Naive thymus-derived CD4-positive, alpha-beta T cell (primary cell): ENCODE data around the gene COL6A5. TPM values are rescaled to one million over a fixed set of nuclear protein-coding genes. Genes with fewer than 3 reads are reported as not detected.

Source experiments
- ATAC-seq: fragments of 150-1000 bp; cut with Tn5 transposase; 2 replicates; pipeline ENCODE4 v1.10.0; 2021; ENCODE audit warnings: mild to moderate bottlenecking, moderate library complexity
- CTCF ChIA-PET: fragments of 350-600 bp; sonication (Branson Sonifier 250); formaldehyde crosslinking; loops from one replicate; lab custom pipeline; 2021; ENCODE audit warnings: antibody characterized with exemption; lab: Charles Lee
- POLR2A ChIA-PET: fragments of 350-600 bp; sonication (Branson Sonifier 250); formaldehyde crosslinking; loops from one replicate; lab custom pipeline; 2021; ENCODE audit warnings: antibody characterized with exemption, inconsistent platforms; lab: Charles Lee
- DNase-seq, 9 donors: peaks; one replicate each; pipeline versions ENCODE4 v3.0.0 to v3.0.0-alpha.2; 2020 to 2022; ENCODE audit warnings: mixed read lengths in 1 of 9
- H3K27ac ChIP-seq: one replicate; pipeline ENCODE4 v1.7.0; 2013; ENCODE audit warnings: mild to moderate bottlenecking, low read depth, low read length, moderate library complexity
- H3K27me3 ChIP-seq, 2 donors: one replicate each; pipeline ENCODE4 v1.7.0; 2013; ENCODE audit warnings: low read length in 2 of 2, mild to moderate bottlenecking in 2 of 2, moderate library complexity in 2 of 2; ENCODE audit not compliant: control insufficient read depth in 2 of 2, insufficient read depth in 2 of 2
- H3K36me3 ChIP-seq, 3 experiments: 1 replicate in 2 of 3; 2 replicates in 1 of 3; pipeline ENCODE4 v1.7.0; 2013; ENCODE audit warnings: low read length in 3 of 3, mild to moderate bottlenecking in 3 of 3, moderate library complexity in 1 of 3; ENCODE audit not compliant: insufficient read depth in 3 of 3, control insufficient read depth in 2 of 3
- H3K4me1 ChIP-seq, 2 donors: one replicate each; pipeline ENCODE4 v1.7.0; 2013; ENCODE audit warnings: low read length in 2 of 2, mild to moderate bottlenecking in 2 of 2, moderate library complexity in 1 of 2; ENCODE audit not compliant: control insufficient read depth in 2 of 2, insufficient read depth in 2 of 2
- H3K4me3 ChIP-seq: 2 replicates; pipeline ENCODE4 v1.7.0; 2013; ENCODE audit warnings: mild to moderate bottlenecking, low read length
- H3K9me3 ChIP-seq, 3 experiments: 1 replicate in 2 of 3; 2 replicates in 1 of 3; pipeline ENCODE4 v1.7.0; 2013; ENCODE audit warnings: low read length in 3 of 3; ENCODE audit not compliant: control insufficient read depth in 2 of 3
- H3K27ac Mint-ChIP-seq, 9 donors: one replicate each; pipeline ENCODE4 v1.8.0; 2020 to 2022; ENCODE audit warnings: mixed read lengths in 9 of 9, mild to moderate bottlenecking in 8 of 9, moderate library complexity in 5 of 9, inconsistent platforms in 2 of 9
- H3K27me3 Mint-ChIP-seq, 5 donors: one replicate each; pipeline ENCODE4 v1.8.0; 2021 to 2022; ENCODE audit warnings: mixed read lengths in 5 of 5, mild to moderate bottlenecking in 1 of 5
- H3K36me3 Mint-ChIP-seq, 5 donors: one replicate each; pipeline ENCODE4 v1.8.0; 2020 to 2022; ENCODE audit warnings: mixed read lengths in 5 of 5, mild to moderate bottlenecking in 3 of 5, inconsistent platforms in 1 of 5
- H3K4me1 Mint-ChIP-seq, 7 donors: one replicate each; pipeline ENCODE4 v1.8.0; 2020 to 2022; ENCODE audit warnings: mixed read lengths in 7 of 7, mild to moderate bottlenecking in 3 of 7, inconsistent platforms in 1 of 7
- H3K4me3 Mint-ChIP-seq, 10 donors: one replicate each; pipeline ENCODE4 v1.8.0; 2020 to 2022; ENCODE audit warnings: mild to moderate bottlenecking in 10 of 10, mixed read lengths in 10 of 10, moderate library complexity in 6 of 10, inconsistent platforms in 2 of 10
- H3K9me3 Mint-ChIP-seq, 11 donors: one replicate each; pipeline ENCODE4 v1.8.0; 2020 to 2022; ENCODE audit warnings: mixed read lengths in 11 of 11, mild to moderate bottlenecking in 4 of 11, inconsistent platforms in 1 of 11, moderate library complexity in 1 of 11
- intact Hi-C, 2 donors: fragments of 100-400 bp; cut with micrococcal nuclease; formaldehyde crosslinking; loops; one replicate each; pipeline ENCODE4 v1.15.1; 2023
- polyA plus RNA-seq, 2 donors: library from polyadenylated mRNA; unstranded; fragments of 300-500 nt; fragmentation: Illumina TruSeq; gene quantifications; one replicate each; pipeline ENCODE4 v1.2.3, GENCODE V29; 2021
- total RNA-seq, 6 experiments: library from RNA in 5 of 6; stranded (reverse) in 5 of 6; gene quantifications; 1 replicate in 5 of 6; 2 replicates in 1 of 6; pipeline ENCODE4 v1.2.3 and lab custom pipeline; 2021 to 2026

Gene COL6A5
- total and polyA plus RNA-seq, 7 experiments from 2014 or later = 0.05 TPM; not detected in 6

- intact Hi-C loops = no loop called here
- Histone ChIP-seq H3K36me3 (no peaks in the 10 kb centered on the region), H3K4me1 (no peaks in the 10 kb centered on the region), H3K27ac (no peak overlapping the region), H3K4me3 (no peak overlapping the region), H3K27me3 (no peaks in the 10 kb centered on the region), H3K9me3 (no peaks in the 10 kb centered on the region)
- CTCF ChIA-PET = no interaction called here
- no peak overlapping the region for H3K4me3 Mint-ChIP-seq
- POLR2A ChIA-PET = no interaction called here
- no peaks in the 10 kb centered on the region for H3K4me1 Mint-ChIP-seq
- H3K36me3 Mint-ChIP-seq = no peaks in the 10 kb centered on the region
- ATAC-seq (no peak), DNase-seq (no peak)
- H3K27ac Mint-ChIP-seq = no peak overlapping the region
- peaks cover 0 to 33% (median 16%) of the 10 kb centered on the region in 5 donors for H3K27me3 Mint-ChIP-seq
- H3K9me3 Mint-ChIP-seq = peaks cover 0 to 7% (median 0%) of the 10 kb centered on the region in 11 donors
Measured at GRCh38 chr3:130374033-130374432, 28.6 kb downstream of the COL6A5 start.

GRCh38 chr3:130374908-130375307 is 29.4 kb downstream of the COL6A5 start:
- Histone ChIP-seq H3K9me3 (no peaks in the 10 kb centered on the region), H3K27me3 (no peaks in the 10 kb centered on the region), H3K27ac (no peak overlapping the region), H3K4me1 (no peaks in the 10 kb centered on the region), H3K36me3 (no peaks in the 10 kb centered on the region), H3K4me3 (no peak overlapping the region)
- ChIA-PET POLR2A (no interaction called here), CTCF (no interaction called here)
- H3K27me3 Mint-ChIP-seq = peaks cover 0 to 30% (median 9%) of the 10 kb centered on the region in 5 donors
- intact Hi-C loops = no loop called here
- H3K4me1 Mint-ChIP-seq = no peaks in the 10 kb centered on the region
- ATAC-seq (no peak), DNase-seq (no peak)
- no peaks in the 10 kb centered on the region for H3K36me3 Mint-ChIP-seq
- H3K27ac Mint-ChIP-seq = no peak overlapping the region
- no peak overlapping the region for H3K4me3 Mint-ChIP-seq
- H3K9me3 Mint-ChIP-seq = peaks cover 0 to 7% (median 0%) of the 10 kb centered on the region in 11 donors

- CTCF ChIA-PET = no interaction called here
- Histone ChIP-seq H3K9me3 (no peaks in the 10 kb centered on the region), H3K27me3 (no peaks in the 10 kb centered on the region), H3K4me3 (no peak overlapping the region), H3K4me1 (no peaks in the 10 kb centered on the region), H3K27ac (no peak overlapping the region), H3K36me3 (no peaks in the 10 kb centered on the region)
- no peak for DNase-seq
- POLR2A ChIA-PET = no interaction called here
- Mint-ChIP-seq H3K27ac (no peak overlapping the region), H3K4me3 (no peak overlapping the region), H3K4me1 (no peaks in the 10 kb centered on the region), H3K27me3 (peaks cover 0 to 16% (median 5%) of the 10 kb centered on the region in 5 donors), H3K36me3 (no peaks in the 10 kb centered on the region), H3K9me3 (peaks cover 0 to 7% (median 0%) of the 10 kb centered on the region in 11 donors)
- no peak for ATAC-seq
- intact Hi-C loops = no loop called here
Measured at GRCh38 chr3:130377960-130378676, 32.6 kb downstream of the COL6A5 start.

- H3K36me3 ChIP-seq = no peaks in the 10 kb centered on the region
- H3K4me3 ChIP-seq = no peak overlapping the region
- no peaks in the 10 kb centered on the region for H3K9me3 ChIP-seq
- no peak overlapping the region for H3K27ac ChIP-seq
- no peak overlapping the region for H3K27ac Mint-ChIP-seq
- H3K4me1 ChIP-seq = no peaks in the 10 kb centered on the region
- intact Hi-C loops = no loop called here
- CTCF ChIA-PET = no interaction called here
- peaks cover 0 to 16% (median 5%) of the 10 kb centered on the region in 5 donors for H3K27me3 Mint-ChIP-seq
- no peaks in the 10 kb centered on the region for H3K36me3 Mint-ChIP-seq
- ATAC-seq (no peak), DNase-seq (no peak)
- H3K4me1 Mint-ChIP-seq = no peaks in the 10 kb centered on the region
- no peaks in the 10 kb centered on the region for H3K27me3 ChIP-seq
- POLR2A ChIA-PET = no interaction called here
- H3K9me3 Mint-ChIP-seq = peaks cover 0 to 7% (median 0%) of the 10 kb centered on the region in 11 donors
- no peak overlapping the region for H3K4me3 Mint-ChIP-seq
Measured at GRCh38 chr3:130378677-130379191, 33.3 kb downstream of the COL6A5 start.

- Mint-ChIP-seq H3K36me3 (no peaks in the 10 kb centered on the region), H3K27me3 (peaks cover 0 to 19% (median 9%) of the 10 kb centered on the region in 5 donors), H3K4me1 (no peaks in the 10 kb centered on the region), H3K27ac (no peak overlapping the region), H3K9me3 (peaks cover 0 to 7% (median 0%) of the 10 kb centered on the region in 11 donors), H3K4me3 (no peak overlapping the region)
- ChIA-PET CTCF (no interaction called here), POLR2A (no interaction called here)
- H3K4me3 ChIP-seq = no peak overlapping the region
- ATAC-seq (no peak), DNase-seq (no peak)
- no peaks in the 10 kb centered on the region for H3K4me1 ChIP-seq
- intact Hi-C loops = no loop called here
- no peaks in the 10 kb centered on the region for H3K36me3 ChIP-seq
- H3K9me3 ChIP-seq = no peaks in the 10 kb centered on the region
- H3K27me3 ChIP-seq = no peaks in the 10 kb centered on the region
- H3K27ac ChIP-seq = no peak overlapping the region
Measured at GRCh38 chr3:130379274-130379673, 33.8 kb downstream of the COL6A5 start.

- no peaks in the 10 kb centered on the region for H3K36me3 ChIP-seq
- no peak for DNase-seq
- no peaks in the 10 kb centered on the region for H3K27me3 ChIP-seq
- Mint-ChIP-seq H3K4me3 (no peak overlapping the region), H3K36me3 (no peaks in the 10 kb centered on the region), H3K27ac (no peak overlapping the region), H3K9me3 (peaks cover 0 to 6% (median 0%) of the 10 kb centered on the region in 11 donors), H3K27me3 (peaks cover 0 to 24% (median 17%) of the 10 kb centered on the region in 5 donors), H3K4me1 (no peaks in the 10 kb centered on the region)
- H3K4me3 ChIP-seq = no peak overlapping the region
- ATAC-seq = no peak
- POLR2A ChIA-PET = no interaction called here
- no peaks in the 10 kb centered on the region for H3K4me1 ChIP-seq
- CTCF ChIA-PET = no interaction called here
- no peak overlapping the region for H3K27ac ChIP-seq
- intact Hi-C loops = no loop called here
- H3K9me3 ChIP-seq = no peaks in the 10 kb centered on the region
Measured at GRCh38 chr3:130380398-130380797, 34.9 kb downstream of the COL6A5 start.

- ChIA-PET POLR2A (no interaction called here), CTCF (no interaction called here)
- H3K4me3 ChIP-seq = no peak overlapping the region
- ATAC-seq (no peak), DNase-seq (no peak)
- H3K27ac ChIP-seq = no peak overlapping the region
- intact Hi-C loops = no loop called here
- Mint-ChIP-seq H3K4me1 (no peaks in the 10 kb centered on the region), H3K36me3 (no peaks in the 10 kb centered on the region), H3K27ac (no peak overlapping the region), H3K27me3 (peaks cover 0 to 22% (median 19%) of the 10 kb centered on the region in 5 donors), H3K9me3 (peaks cover 0 to 6% (median 0%) of the 10 kb centered on the region in 11 donors), H3K4me3 (no peak overlapping the region)
- no peaks in the 10 kb centered on the region for H3K4me1 ChIP-seq
- no peaks in the 10 kb centered on the region for H3K36me3 ChIP-seq
- no peaks in the 10 kb centered on the region for H3K27me3 ChIP-seq
- no peaks in the 10 kb centered on the region for H3K9me3 ChIP-seq
Measured at GRCh38 chr3:130383424-130383823, 38.0 kb downstream of the COL6A5 start.
